Measurements from ENCODE around the gene MB21D2.

DNA sequence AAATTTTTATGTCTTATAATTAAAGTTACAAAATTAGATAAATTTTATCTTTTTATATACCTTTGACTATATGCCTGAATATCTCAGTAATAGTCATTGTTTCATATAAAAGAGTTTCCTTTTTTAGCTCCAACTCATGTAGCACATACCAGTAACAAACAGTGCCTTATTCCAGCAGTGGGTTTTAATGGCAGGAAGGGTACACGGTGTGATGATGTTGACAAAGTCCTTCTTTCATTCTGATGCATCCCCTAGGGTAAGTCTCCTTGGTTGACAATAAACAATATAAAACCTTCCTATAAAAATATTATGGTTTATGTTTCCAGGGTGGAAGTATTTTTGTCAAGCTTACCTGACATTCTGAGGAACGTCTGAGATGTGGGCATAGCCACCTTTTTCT, 113.2 kb downstream of the MB21D2 start:
- TF ChIP-seq, protein P1, sequence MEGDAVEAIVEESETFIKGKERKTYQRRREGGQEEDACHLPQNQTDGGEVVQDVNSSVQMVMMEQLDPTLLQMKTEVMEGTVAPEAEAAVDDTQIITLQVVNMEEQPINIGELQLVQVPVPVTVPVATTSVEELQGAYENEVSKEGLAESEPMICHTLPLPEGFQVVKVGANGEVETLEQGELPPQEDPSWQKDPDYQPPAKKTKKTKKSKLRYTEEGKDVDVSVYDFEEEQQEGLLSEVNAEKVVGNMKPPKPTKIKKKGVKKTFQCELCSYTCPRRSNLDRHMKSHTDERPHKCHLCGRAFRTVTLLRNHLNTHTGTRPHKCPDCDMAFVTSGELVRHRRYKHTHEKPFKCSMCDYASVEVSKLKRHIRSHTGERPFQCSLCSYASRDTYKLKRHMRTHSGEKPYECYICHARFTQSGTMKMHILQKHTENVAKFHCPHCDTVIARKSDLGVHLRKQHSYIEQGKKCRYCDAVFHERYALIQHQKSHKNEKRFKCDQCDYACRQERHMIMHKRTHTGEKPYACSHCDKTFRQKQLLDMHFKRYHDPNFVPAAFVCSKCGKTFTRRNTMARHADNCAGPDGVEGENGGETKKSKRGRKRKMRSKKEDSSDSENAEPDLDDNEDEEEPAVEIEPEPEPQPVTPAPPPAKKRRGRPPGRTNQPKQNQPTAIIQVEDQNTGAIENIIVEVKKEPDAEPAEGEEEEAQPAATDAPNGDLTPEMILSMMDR (IDR thresholded peaks at IDR 0.05; ENCODE audit: low read length) = no peak
- no peak for TF ChIP-seq EZH2 (optimal IDR thresholded peaks at IDR 0.05; ENCODE audit: low read depth, low read length)

Measured in MM.1S (cell line).